HuH-7 (cell line): ENCODE results near the gene OSR1.

Experiments
- DNase-seq: peaks from one replicate; pipeline ENCODE4 v3.0.0; 2011; ENCODE audit warnings: low spot score

Gene OSR1

GRCh38 chr2:19359021-19359357, 566 bp upstream of the OSR1 start:
- DNase-seq: no peak

GRCh38 chr2:19357402-19358241, 801 bp downstream of the OSR1 start:
- no peak for DNase-seq

- no peak for DNase-seq
Observed at GRCh38 chr2:19356545-19357401, 1.6 kb downstream of the OSR1 start.

- no peak for DNase-seq
Observed at GRCh38 chr2:19355931-19356544, 2.4 kb downstream of the OSR1 start.

- DNase-seq: no peak
Observed at GRCh38 chr2:19355416-19355821, 3.0 kb downstream of the OSR1 start.

GRCh38 chr2:19355014-19355405, 3.4 kb downstream of the OSR1 start:
- DNase-seq: no peak

- DNase-seq: no peak
Observed at GRCh38 chr2:19353721-19354050, 4.7 kb downstream of the OSR1 start.

GRCh38 chr2:19352946-19353720, 5.3 kb downstream of the OSR1 start:
- DNase-seq: no peak

- no peak for DNase-seq
Observed at GRCh38 chr2:19351899-19352697, 6.3 kb downstream of the OSR1 start.

- DNase-seq: no peak
Observed at GRCh38 chr2:19351499-19351898, 6.9 kb downstream of the OSR1 start.

GRCh38 chr2:19350678-19351401, 7.6 kb downstream of the OSR1 start:
- DNase-seq: peak; percentile 34

GRCh38 chr2:19349911-19350677, 8.3 kb downstream of the OSR1 start:
- peak; percentile 84 for DNase-seq

- DNase-seq: no peak
Observed at GRCh38 chr2:19348692-19349091, 9.7 kb downstream of the OSR1 start.

- DNase-seq: peak; percentile 92
Observed at GRCh38 chr2:19347619-19348562, 10.5 kb downstream of the OSR1 start.

GRCh38 chr2:19346983-19347618, 11.3 kb downstream of the OSR1 start:
- no peak for DNase-seq

GRCh38 chr2:19337742-19338141, 20.7 kb downstream of the OSR1 start:
- DNase-seq: no peak

GRCh38 chr2:19337202-19337601, 21.2 kb downstream of the OSR1 start:
- DNase-seq: no peak

GRCh38 chr2:19336781-19337180, 21.6 kb downstream of the OSR1 start:
- no peak for DNase-seq
